HEK293T (cell line): ENCODE measurements around the gene CALCOCO1.

Source experiments
- L3MBTL2 ChIP-seq: fragments of 450-650 bp; conservative IDR thresholded peaks from 2 replicates; pipeline ENCODE4 v1.6.1; 2016; ENCODE audit warnings: mild to moderate bottlenecking
- PKNOX1 ChIP-seq: fragments of 450-650 bp; IDR thresholded peaks from 2 replicates; pipeline ENCODE4 v1.6.1; 2016
- SP1 ChIP-seq: fragments of 450-650 bp; IDR thresholded peaks from 2 replicates; pipeline ENCODE4 v1.6.1; 2017

DNA sequence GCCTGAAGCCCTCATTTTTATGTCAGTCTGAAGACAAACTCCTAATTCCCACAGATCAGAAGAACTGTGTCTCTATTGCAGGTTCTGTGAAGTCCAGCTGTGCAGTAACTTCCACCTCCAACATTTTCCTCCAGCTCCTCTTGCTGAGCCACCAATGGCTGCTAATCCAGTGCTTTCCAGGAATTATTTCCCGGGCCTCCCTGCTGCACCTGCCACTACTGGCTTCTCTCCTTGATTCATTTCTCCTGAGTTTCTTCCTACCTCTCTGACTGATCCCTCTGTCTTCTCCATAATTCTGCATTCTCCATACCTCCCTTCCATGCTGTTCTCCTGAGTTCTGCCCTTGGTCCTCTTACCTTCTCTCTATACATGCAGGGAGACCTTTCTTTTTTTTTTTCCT lies 21.2 kb downstream of the CALCOCO1 start:
- TF ChIP-seq PKNOX1 (no peak), L3MBTL2 (no peak), SP1 (no peak)
